HS-27A (cell line): Measurements from ENCODE around the gene C16orf96.
A peak's percentile ranks its signal among the peaks of the same experiment; 100 is the strongest.
"Not testable (repeated sequence)": the region's sequence is repeated elsewhere in the genome, so short reads cannot be mapped to it uniquely, and the experiment has no call there.

ENCODE experiments used
- DNase-seq: peaks from one replicate; pipeline ENCODE4 v3.0.0-alpha.2; 2012; ENCODE audit warnings: low read depth, missing footprints

The C16orf96 gene

DNA sequence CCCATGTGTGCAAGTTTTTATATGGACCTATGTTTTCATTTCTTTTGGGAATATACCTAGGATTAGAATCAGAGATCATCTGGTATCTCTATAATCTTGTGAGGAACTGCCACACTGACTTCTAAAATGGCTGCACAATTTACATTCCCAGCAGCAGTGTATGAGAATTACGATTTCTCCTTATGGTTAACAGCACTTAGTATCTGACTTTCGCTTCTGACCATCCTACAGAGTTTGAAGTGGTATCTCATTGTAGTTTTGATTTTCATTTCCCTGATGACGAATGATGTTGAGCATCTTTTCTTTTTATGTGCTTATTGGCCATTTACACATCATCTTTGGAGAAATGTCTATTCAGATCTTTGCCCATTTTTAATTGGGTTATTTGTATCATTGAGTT is 10.0 kb downstream of the C16orf96 start:
- no peak for DNase-seq

GRCh38 chr16:4570086-4570485 is 13.9 kb downstream of the C16orf96 start:
- no peak for DNase-seq

DNA sequence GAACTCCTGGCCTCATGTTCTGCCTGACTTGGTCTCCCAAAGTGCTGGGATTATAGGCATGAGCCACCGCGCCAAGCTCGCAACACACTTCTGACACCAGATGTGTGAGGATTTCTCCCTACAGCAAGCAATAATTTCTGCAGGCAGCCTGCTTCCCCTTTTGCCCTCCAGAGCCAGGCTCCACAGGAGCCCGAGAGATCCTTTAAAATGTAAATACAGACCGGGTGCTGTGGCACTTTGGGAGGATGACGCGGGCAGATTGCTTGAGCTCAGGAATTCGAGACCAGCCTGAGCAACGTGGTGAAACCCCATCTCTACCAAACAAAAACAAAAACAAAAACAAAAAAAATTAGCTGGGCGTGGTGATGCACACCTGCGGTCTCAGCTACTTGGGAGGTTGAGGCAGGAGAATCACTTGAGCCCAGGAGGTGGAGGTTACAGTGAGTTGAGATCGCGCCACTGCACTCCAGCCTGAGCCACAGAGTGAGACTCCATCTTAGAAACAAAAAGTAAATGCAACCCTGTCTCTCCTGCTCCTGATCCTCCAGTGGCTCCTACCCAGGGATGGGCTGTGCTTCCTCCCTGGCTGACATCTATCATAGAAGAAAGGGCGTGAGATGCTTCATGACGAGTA is 14.7 kb downstream of the C16orf96 start:
- DNase-seq = no peak

DNA sequence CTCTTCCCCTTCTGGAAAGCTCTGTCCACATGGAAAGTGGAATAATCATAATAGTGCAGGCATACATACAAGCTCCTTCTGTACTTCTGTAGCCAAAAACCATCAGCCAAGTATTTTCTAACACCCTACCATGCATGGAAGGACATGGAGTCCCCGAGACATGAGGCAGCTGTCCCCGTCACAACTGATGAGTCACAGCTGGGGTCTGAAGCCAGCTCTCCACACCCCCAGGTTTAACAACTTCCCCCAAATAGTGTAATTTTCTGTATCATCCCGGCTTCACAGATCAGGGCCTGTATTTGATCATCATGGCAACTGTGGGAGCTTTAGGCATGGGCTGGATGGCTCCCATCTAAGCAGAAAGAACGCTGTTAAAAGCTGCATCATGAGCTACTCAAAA is 16.6 kb downstream of the C16orf96 start:
- no peak for DNase-seq

DNA sequence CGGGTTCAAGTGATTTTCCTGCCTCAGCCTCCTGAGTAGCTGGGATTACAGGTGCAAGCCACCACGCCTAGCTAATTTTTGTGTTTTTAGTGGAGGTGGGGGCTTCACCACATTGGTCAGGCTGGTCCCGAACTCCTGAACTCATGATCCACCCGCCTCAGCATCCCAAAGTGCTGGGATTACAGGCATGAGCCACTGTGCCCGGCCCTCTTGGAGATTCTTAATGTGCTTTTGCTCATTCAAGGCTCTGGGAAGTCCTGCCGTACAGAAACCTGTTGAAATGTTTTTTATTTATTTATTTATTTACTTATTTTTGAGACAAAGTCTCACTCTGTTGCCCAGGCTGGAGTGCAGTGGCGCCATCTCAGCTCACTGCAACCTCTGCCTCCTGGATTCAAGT is 17.8 kb downstream of the C16orf96 start:
- DNase-seq = not testable (repeated sequence)

DNA sequence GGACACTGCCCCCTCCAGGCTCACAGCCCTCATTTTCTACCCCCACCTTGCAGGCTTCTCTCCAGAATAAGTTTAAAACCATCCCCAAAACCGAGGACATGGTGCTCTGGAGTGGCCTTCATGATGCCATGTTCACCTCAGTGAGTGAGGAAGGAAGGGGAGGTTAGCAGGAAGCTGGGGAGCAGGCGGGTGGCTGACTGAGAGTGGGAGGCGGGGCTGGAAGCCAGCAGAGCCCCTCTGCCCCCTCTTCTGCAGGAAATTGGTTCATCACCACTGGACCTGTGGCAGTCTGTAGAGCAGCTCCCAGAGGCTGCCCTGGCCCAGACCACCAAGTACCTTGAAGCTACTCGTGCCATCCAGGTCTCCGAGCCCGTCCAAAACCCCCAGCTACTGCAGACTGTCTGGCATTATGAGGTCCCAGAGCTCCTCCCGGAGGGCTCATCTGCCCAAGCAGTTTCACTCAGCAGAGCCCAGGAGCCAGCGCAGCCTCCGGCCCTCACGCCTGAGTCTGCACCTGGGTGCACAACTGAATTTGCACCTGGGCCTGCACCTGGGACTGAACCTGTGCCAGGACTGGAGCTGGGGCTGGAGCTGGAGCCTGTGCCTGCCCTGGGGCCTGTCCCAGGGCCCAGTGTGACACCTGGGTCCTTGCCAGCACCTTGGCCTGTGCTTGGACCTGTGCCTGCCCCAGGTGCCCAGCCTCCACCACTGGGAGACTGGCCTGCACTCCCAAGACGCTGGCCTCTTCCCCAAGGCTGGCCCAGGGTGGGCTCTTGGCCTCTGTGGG is 19.0 kb downstream of the C16orf96 start:
- DNase-seq = no peak

- no peak for DNase-seq
These were observed 19.9 kb downstream of the C16orf96 start for GRCh38 chr16:4576008-4576407.

- no peak for DNase-seq
These were observed 22.9 kb downstream of the C16orf96 start for GRCh38 chr16:4578961-4579530.

- peak; percentile 51 for DNase-seq
These were observed 24.1 kb downstream of the C16orf96 start for GRCh38 chr16:4580250-4580649.

GRCh38 chr16:4583906-4584305 is 27.8 kb downstream of the C16orf96 start:
- DNase-seq = no peak

GRCh38 chr16:4586291-4586690 is 30.2 kb downstream of the C16orf96 start:
- no peak for DNase-seq

DNA sequence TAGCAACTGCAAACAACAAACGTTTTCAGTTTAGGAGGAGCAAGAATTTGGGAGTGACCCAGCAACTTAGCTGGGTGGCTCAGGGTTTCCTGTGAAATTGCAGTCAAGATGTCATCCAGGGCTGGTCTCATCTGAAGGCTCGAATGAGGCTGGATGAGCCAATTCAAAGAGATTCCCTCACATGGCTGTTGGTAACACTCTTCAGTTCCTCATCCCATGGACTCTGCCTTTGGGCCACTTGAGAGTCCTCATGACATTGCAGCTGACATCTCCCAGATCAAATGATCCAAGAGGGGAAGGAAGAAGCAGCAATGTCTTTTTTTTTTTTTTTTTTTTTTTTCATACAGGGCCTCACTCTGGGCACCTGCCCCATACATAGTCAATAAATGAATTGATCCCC is 32.2 kb downstream of the C16orf96 start:
- no peak for DNase-seq

DNA sequence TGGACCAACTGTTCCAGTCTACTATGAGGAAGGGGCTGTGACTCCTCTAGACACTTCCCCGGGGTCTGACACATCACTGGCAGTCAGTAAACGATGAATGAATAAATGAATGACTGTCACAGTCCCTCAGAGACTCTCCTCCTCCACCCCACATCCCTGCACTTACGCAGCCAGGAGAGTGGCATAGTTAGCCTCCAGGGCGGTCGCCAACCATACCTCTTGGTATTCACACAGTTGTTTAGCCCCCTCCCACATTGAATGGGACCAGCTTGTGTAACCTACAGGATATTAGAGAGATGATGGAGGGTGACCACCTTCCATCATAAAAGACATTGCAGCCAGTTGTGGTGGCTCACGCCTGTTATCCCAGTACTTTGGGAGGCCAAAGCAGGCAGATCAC is 32.8 kb downstream of the C16orf96 start:
- no peak for DNase-seq

DNA sequence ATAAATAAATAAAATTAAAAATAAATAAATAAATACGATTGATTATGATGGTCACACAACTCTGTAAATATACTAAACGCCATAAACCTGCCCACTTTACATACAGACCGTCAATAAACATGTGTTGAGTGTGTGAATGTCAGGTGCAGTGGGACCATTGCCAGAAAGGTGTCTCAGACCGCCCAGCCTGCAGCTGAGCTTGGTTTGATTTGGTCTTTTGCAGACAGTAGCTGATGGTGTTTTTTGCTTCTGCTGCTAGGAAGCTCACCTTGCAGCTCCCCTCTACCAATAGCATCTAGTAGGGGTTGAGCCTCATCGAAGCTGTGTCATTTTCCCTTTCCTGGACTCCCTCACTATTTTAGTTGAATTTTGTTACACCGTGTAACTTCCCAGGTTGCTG is 35.1 kb downstream of the C16orf96 start:
- DNase-seq = no peak

- DNase-seq = no peak
These were observed 35.7 kb downstream of the C16orf96 start for GRCh38 chr16:4591706-4592470.

- DNase-seq = no peak
These were observed 36.9 kb downstream of the C16orf96 start for GRCh38 chr16:4593086-4593485.

DNA sequence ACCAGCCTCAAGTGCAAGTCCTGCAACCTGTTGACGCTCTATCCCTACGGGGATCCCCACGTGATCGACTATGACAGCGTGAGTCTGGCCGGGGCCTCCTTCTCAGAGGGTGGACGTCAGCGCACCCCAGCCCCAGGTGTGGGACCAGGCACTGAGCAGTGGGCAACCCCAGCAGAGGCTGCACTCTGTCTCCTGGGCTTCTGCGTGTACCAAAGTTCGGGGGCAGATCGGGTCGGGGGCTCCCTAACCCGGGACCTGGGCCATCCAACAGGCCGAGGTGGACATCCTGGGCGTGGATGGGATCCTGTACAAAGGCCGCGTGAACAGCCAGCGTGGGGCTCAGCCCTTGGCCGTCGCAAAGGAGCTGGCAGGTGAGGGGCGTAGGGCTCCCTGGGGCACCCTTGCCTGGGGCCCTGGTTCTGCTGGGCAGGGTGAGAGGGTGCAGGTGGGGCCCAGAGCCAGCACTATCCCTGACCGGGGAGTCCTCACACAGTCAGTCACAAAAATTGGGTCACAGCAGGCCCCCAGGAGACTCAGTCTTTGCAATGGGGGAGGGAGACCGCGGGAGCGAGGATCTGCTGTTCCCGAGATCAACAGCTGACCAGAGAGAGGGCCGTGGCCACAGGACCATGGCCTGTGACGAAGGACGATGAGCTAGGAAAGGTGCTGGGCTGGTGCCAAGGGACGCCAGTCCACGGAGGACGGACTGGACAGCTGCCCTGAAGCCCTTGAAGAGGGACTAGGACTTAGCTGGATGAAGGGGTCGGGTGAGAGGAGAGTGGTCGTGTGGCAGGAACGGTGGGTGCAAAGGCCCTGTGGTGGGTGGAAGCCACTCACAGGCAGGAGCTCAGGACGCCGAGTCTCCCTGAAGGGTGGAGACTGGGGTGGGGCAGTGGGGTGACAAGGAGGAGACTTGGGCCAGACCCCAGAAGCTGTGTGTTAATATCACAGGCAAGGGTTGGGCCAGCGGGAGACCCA is 38.6 kb downstream of the C16orf96 start:
- DNase-seq = no peak

- DNase-seq = no peak
These were observed 41.0 kb downstream of the C16orf96 start for GRCh38 chr16:4597174-4597573.

- DNase-seq = no peak
These were observed 42.9 kb downstream of the C16orf96 start for GRCh38 chr16:4599037-4599436.

DNA sequence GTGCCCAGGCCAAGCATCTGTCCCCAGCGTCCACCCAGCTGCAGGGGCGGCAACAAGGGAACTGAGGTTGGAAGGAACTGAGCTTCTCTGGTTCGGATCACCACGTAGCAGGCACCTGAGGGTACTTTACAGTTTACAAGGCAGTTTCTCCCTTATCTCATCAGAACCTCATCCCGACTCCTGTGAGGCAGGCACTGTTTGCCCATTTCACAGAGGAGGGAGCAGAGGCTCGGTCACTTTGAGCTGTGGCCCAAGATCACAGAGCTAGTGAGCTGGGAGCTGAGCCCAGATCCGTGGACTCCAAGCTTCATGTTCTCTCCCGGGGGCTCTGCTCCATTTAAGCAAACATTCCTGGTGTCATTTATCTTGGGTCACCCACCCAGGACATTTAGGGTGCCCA is 43.4 kb downstream of the C16orf96 start:
- no peak for DNase-seq

GRCh38 chr16:4601036-4601863 is 45.1 kb downstream of the C16orf96 start:
- no peak for DNase-seq
